Psoas muscle (tissue), 8 donors: ENCODE measurements around the gene VSIG10L2. TPM values are rescaled to one million over a fixed set of nuclear protein-coding genes. Genes with fewer than 3 reads are reported as not detected.
"Not testable (repeated sequence)": the region's sequence is repeated elsewhere in the genome, so short reads cannot be mapped to it uniquely, and the experiment has no call there.

Experiments
- ATAC-seq, 4 donors: fragments of 200-7000 bp; cut with Tn5 transposase; one replicate each; pipeline ENCODE4 v1.9.1; 2020; ENCODE audit warnings: moderate library complexity in 3 of 4, mild to moderate bottlenecking in 2 of 4
- DNase-seq, 2 donors: peaks; one replicate each; pipeline ENCODE4 v3.0.0-alpha.2; 2020
- H3K27ac ChIP-seq: fragments of 200-600 bp; one replicate; pipeline ENCODE4 v1.8.0; 2022
- H3K27me3 ChIP-seq, 3 donors: fragments of 200-600 bp in 1 of 3; one replicate each; pipeline versions ENCODE4 v1.6.1 to v1.8.0; 2013 to 2022; ENCODE audit warnings: low read length in 2 of 3, mild to moderate bottlenecking in 2 of 3, moderate library complexity in 1 of 3; ENCODE audit not compliant: insufficient read depth in 3 of 3
- H3K36me3 ChIP-seq, 2 donors: fragments of 200-600 bp in 1 of 2; one replicate each; pipeline versions ENCODE4 v1.6.1 to v1.8.0; 2013 to 2022; ENCODE audit warnings: low read depth in 1 of 2, mild to moderate bottlenecking in 1 of 2, moderate library complexity in 1 of 2; ENCODE audit not compliant: insufficient read depth in 1 of 2
- H3K4me1 ChIP-seq: fragments of 200-600 bp; one replicate; pipeline ENCODE4 v1.8.0; 2022
- H3K4me3 ChIP-seq: fragments of 200-600 bp; one replicate; pipeline ENCODE4 v1.8.0; 2022; ENCODE audit warnings: mild to moderate bottlenecking
- H3K9me3 ChIP-seq: fragments of 200-600 bp; one replicate; pipeline ENCODE4 v1.8.0; 2022
- CTCF ChIP-seq: fragments of 200-600 bp; IDR thresholded peaks from one replicate; pipeline ENCODE4 v1.8.0; 2022; ENCODE audit warnings: antibody characterized with exemption
- WGBS, 3 donors: extraction: QIAGEN DNeasy Blood & Tissue Kit; methylation state at CpG; one replicate each; pipeline versions ENCODE4 v1.1.6 to v1.1.7; 2013; 5-methylcytosine and 5-hydroxymethylcytosine counted together
- intact Hi-C, 2 donors: fragments of 100-400 bp; cut with DNase I; formaldehyde crosslinking; loops; one replicate each; pipeline versions ENCODE4 v1.11.0 to v1.14.2; 2022
- polyA plus RNA-seq, 3 donors: library from polyadenylated mRNA; stranded (reverse); fragments of 200-250 nt; gene quantifications; one replicate each; pipeline ENCODE4 v1.2.3, GENCODE V29; 2013
- total RNA-seq, 4 donors: library from RNA; stranded (reverse); fragmentation: NEBNext Ultra II Directional in 2 of 4; extraction: Animal tissue kit (Norgen Biotek cat#: 25700) in 2 of 4; gene quantifications; one replicate each; pipeline versions ENCODE4 v1.2.1 to v1.2.4, GENCODE V29; 2021 to 2023
- donor health status: healthy with polysubstance abuse.
- donor health status: DM: no; HTN: no; CAD: no; lungs with moderate emphysema.
- donor health status: Bipolar disorder and iron deficiency.
- donor health status: healthy.
- donor health status: DM: yes; HTN: yes; CAD: no.
- donor health status: DM: no; HTN: no; CAD: no.
- donor health status: DM: no; HTN: no; CAD: no.
- donor health status: DM: yes; HTN: yes; CAD: no.

The VSIG10L2 gene
- total and polyA plus RNA-seq, 7 donors: 0.21 TPM; not detected in 6

- WGBS, 3 donors: 90 to 95% (median 93%) methylated on average over 8 of the region's 8 CpGs
- intact Hi-C loops: no loop called here
Observed at GRCh38 chr11:125980436-125980835, 34.6 kb downstream of the VSIG10L2 start.

DNA sequence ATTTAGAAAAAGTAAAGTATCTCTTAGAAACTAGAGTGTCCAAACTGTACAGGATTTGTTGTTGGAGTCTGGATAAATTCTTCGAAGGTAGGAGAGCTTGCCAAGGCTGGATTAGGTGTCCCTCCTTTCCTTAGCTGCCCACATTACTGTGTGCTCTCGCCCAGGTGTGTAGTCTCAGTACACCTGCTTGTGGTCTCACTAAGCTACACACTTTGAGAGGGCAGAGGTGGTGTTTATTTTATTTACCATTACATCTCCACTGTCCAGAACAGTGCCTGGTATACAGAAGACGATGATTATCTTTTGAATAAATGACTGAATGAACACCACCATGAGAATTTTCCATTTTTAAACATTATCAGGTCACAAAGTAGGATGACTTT, 36.5 kb downstream of the VSIG10L2 start:
- ATAC-seq (no peak), DNase-seq (no peak)
- Histone ChIP-seq H3K27me3 (no peaks in the 10 kb centered on the region), H3K4me1 (no peaks in the 10 kb centered on the region), H3K27ac (no peak overlapping the region), H3K36me3 (peaks cover 0 to 4% of the 10 kb centered on the region in 2 donors), H3K4me3 (no peak overlapping the region), H3K9me3 (no peaks in the 10 kb centered on the region)
- no peak for TF ChIP-seq CTCF
- intact Hi-C loops: no loop called here
- 80 to 95% (median 93%) methylated on average over 3 of the region's 3 CpGs for WGBS, 3 donors

More at GRCh38 chr11:125980436-125980835, 34.6 kb downstream of the VSIG10L2 start:
- DNase-seq (no peak), ATAC-seq (no peak)
- no peak overlapping the region for H3K4me3 ChIP-seq
- H3K4me1 ChIP-seq: no peaks in the 10 kb centered on the region
- H3K27me3 ChIP-seq: no peaks in the 10 kb centered on the region
- TF ChIP-seq CTCF: no peak
- H3K36me3 ChIP-seq: peaks cover 0 to 4% of the 10 kb centered on the region in 2 donors
- no peaks in the 10 kb centered on the region for H3K9me3 ChIP-seq
- H3K27ac ChIP-seq: no peak overlapping the region

- H3K27me3 ChIP-seq, H3K27ac ChIP-seq, H3K36me3 ChIP-seq, H3K9me3 ChIP-seq, DNase-seq, intact Hi-C loops, H3K4me1 ChIP-seq, ATAC-seq, H3K4me3 ChIP-seq: not testable (repeated sequence)
- 97 to 99% (median 98%) methylated on average over 6 of the region's 6 CpGs for WGBS, 3 donors
Observed at GRCh38 chr11:125985956-125986355, 40.1 kb downstream of the VSIG10L2 start.

DNA sequence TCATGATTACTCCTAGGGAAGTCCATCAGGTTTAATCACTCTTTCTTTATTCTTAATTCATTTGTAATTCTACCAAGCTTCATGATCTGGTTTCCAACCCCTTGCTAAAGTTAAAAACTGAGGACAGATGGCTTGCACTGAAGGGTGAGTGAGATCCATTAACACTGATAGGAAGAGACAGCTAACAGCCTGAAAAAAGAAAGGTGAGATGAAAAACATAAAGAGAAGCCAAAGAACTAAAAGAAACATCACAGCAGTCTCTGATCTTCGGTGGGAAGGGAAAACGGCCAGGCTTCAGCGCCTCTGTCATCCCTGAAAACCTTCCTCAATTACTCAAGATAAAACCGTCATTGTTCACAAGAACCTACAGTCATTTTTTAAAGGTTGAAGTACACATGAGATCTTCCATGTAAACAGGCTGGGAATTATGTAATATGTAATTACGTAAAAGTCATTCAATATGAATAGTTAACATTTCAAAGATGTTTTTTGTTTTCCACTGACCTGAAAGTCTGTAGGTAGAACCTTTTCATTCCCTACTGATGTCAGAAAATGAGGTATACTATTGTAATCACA, 41.3 kb downstream of the VSIG10L2 start:
- no peaks in the 10 kb centered on the region for H3K4me1 ChIP-seq
- intact Hi-C loops: no loop called here
- no peaks in the 10 kb centered on the region for H3K9me3 ChIP-seq
- WGBS, 3 donors: 67 to 76% (median 75%) methylated on average over 5 of the region's 5 CpGs
- no peak for TF ChIP-seq CTCF
- no peak overlapping the region for H3K4me3 ChIP-seq
- peaks cover 0 to 4% of the 10 kb centered on the region in 2 donors for H3K36me3 ChIP-seq
- DNase-seq (no peak), ATAC-seq (no peak)
- no peaks in the 10 kb centered on the region for H3K27me3 ChIP-seq
- H3K27ac ChIP-seq: no peak overlapping the region

- H3K4me1 ChIP-seq: no peaks in the 10 kb centered on the region
- H3K4me3 ChIP-seq: no peak overlapping the region
- H3K27me3 ChIP-seq: no peaks in the 10 kb centered on the region
- intact Hi-C loops: no loop called here
- peaks cover 0 to 4% of the 10 kb centered on the region in 2 donors for H3K36me3 ChIP-seq
- 51 to 79% (median 77%) methylated on average over 3 of the region's 3 CpGs for WGBS, 3 donors
- H3K27ac ChIP-seq: no peak overlapping the region
- DNase-seq: no peak
- ATAC-seq: no peak
- no peak for TF ChIP-seq CTCF
- H3K9me3 ChIP-seq: no peaks in the 10 kb centered on the region
Observed at GRCh38 chr11:125990244-125990643, 44.4 kb downstream of the VSIG10L2 start.
